Activated effector memory CD4-positive, alpha-beta T cell treated with anti-CD3 and anti-CD28 coated beads, Interleukin-2, amount 50 U/mL, for 16 hours (primary cell): ENCODE data around the gene DSE.

ENCODE experiments used
- DNase-seq: peaks from one replicate; pipeline ENCODE4 v3.0.0-alpha.2; 2020

Gene DSE

GRCh38 chr6:116450185-116450710 lies 79.5 kb downstream of the DSE start:
- DNase-seq: no peak

GRCh38 chr6:116450769-116451740 lies 80.3 kb downstream of the DSE start:
- DNase-seq: no peak

- DNase-seq: no peak
Observed at GRCh38 chr6:116451916-116452315, 81.2 kb downstream of the DSE start.

GRCh38 chr6:116452531-116452930 lies 81.8 kb downstream of the DSE start:
- no peak for DNase-seq

GRCh38 chr6:116456106-116456505 lies 85.4 kb downstream of the DSE start:
- no peak for DNase-seq

- no peak for DNase-seq
Observed at GRCh38 chr6:116456927-116457326, 86.2 kb downstream of the DSE start.

GRCh38 chr6:116458264-116458663 lies 87.5 kb downstream of the DSE start:
- no peak for DNase-seq

- DNase-seq: no peak
Observed at GRCh38 chr6:116459927-116460326, 89.2 kb downstream of the DSE start.

- DNase-seq: no peak
Observed at GRCh38 chr6:116461331-116461931, 90.7 kb downstream of the DSE start, which contains the start of gene CALHM6. TSS of gene CALHM6 (plus strand) at chr6:116461375. CDS start at chr6:116461930, 555 bp downstream.

GRCh38 chr6:116461932-116462885 lies 91.5 kb downstream of the DSE start:
- peak; percentile 69 for DNase-seq

GRCh38 chr6:116463301-116463700 lies 92.6 kb downstream of the DSE start:
- no peak for DNase-seq

- DNase-seq: no peak
Observed at GRCh38 chr6:116465246-116465645, 94.5 kb downstream of the DSE start.

- DNase-seq: no peak
Observed at GRCh38 chr6:116467096-116467495, 96.3 kb downstream of the DSE start.

GRCh38 chr6:116467514-116467913 lies 96.8 kb downstream of the DSE start:
- no peak for DNase-seq

- no peak for DNase-seq
Observed at GRCh38 chr6:116468293-116468692, 97.5 kb downstream of the DSE start.

GRCh38 chr6:116471531-116471930 lies 100.8 kb downstream of the DSE start:
- no peak for DNase-seq

GRCh38 chr6:116472706-116473105 lies 102.0 kb downstream of the DSE start:
- DNase-seq: no peak

GRCh38 chr6:116475141-116475540 lies 104.4 kb downstream of the DSE start:
- no peak for DNase-seq

GRCh38 chr6:116476002-116476678 lies 105.4 kb downstream of the DSE start:
- no peak for DNase-seq

- DNase-seq: no peak
Observed at GRCh38 chr6:116482780-116483179, 112.0 kb downstream of the DSE start.

GRCh38 chr6:116483616-116484015 lies 112.9 kb downstream of the DSE start:
- no peak for DNase-seq

- DNase-seq: no peak
Observed at GRCh38 chr6:116485559-116486184, 114.9 kb downstream of the DSE start.
